NCI-H82 treated with DMSO at 0.1 percent for 48 hours (cell line): Measurements from ENCODE around the gene NFIB.

Source experiments
- DNase-seq: peaks from one replicate; lab custom pipeline; 2025; ENCODE audit not compliant: unreplicated experiment; lab: John Stamatoyannopoulos, UW

Gene NFIB

GRCh38 chr9:14321517-14322130 lies 7.7 kb upstream of the NFIB start:
- DNase-seq, result peak; percentile 40

- peak; percentile 63 for DNase-seq
These were observed 6.6 kb upstream of the NFIB start for GRCh38 chr9:14320271-14321181.

- no peak for DNase-seq
These were observed 5.1 kb upstream of the NFIB start for GRCh38 chr9:14318934-14319580.

- DNase-seq, result no peak
These were observed 4.4 kb upstream of the NFIB start for GRCh38 chr9:14318361-14318760.

- no peak for DNase-seq
These were observed 3.9 kb upstream of the NFIB start for GRCh38 chr9:14317667-14318320.

GRCh38 chr9:14316602-14317300 lies 2.8 kb upstream of the NFIB start:
- DNase-seq, result no peak

GRCh38 chr9:14315875-14316601 lies 2.1 kb upstream of the NFIB start:
- no peak for DNase-seq

GRCh38 chr9:14314929-14315874 lies 1.3 kb upstream of the NFIB start:
- DNase-seq, result peak; percentile 59

GRCh38 chr9:14314424-14314928 lies 535 bp upstream of the NFIB start:
- peak; percentile 57 for DNase-seq

GRCh38 chr9:14313378-14313940 lies 482 bp downstream of the NFIB start:
- no peak for DNase-seq

- no peak for DNase-seq
These were observed 1.1 kb downstream of the NFIB start for GRCh38 chr9:14312719-14313377.

GRCh38 chr9:14311956-14312685 lies 1.8 kb downstream of the NFIB start:
- DNase-seq, result no peak

GRCh38 chr9:14311171-14311949 lies 2.6 kb downstream of the NFIB start:
- no peak for DNase-seq

- no peak for DNase-seq
These were observed 3.6 kb downstream of the NFIB start for GRCh38 chr9:14310311-14310710.

- DNase-seq, result peak; percentile 61
These were observed 4.5 kb downstream of the NFIB start for GRCh38 chr9:14309403-14309802.

- DNase-seq, result no peak
These were observed 5.1 kb downstream of the NFIB start for GRCh38 chr9:14308853-14309145.
